GM12878 (cell line): ENCODE measurements around the gene CALD1.

ENCODE experiments used
- EP300 ChIP-seq, 2 experiments: fragments of 150-350 bp in 1 of 2; IDR thresholded peaks; 2 replicates each; pipeline ENCODE4 v1.6.1; 2011 to 2012; ENCODE audit warnings: low read depth in 2 of 2, low read length in 2 of 2, borderline replicate concordance in 1 of 2, improper control_type of control experiment in 1 of 2, inconsistent platforms in 1 of 2; ENCODE audit not compliant: control insufficient read depth in 1 of 2
- EZH2 ChIP-seq: IDR thresholded peaks from 2 replicates; pipeline ENCODE4 v1.6.1; 2012; ENCODE audit warnings: low read depth, mild to moderate bottlenecking, control low read depth, inconsistent platforms, low read length, borderline replicate concordance; ENCODE audit not compliant: control insufficient read depth
- KAT2A ChIP-seq: conservative IDR thresholded peaks from 2 replicates; pipeline ENCODE4 v1.6.1; 2011; ENCODE audit warnings: low read depth, low read length; ENCODE audit not compliant: control insufficient read depth
- POLR2A ChIP-seq: IDR thresholded peaks from 2 replicates; pipeline ENCODE4 v1.6.1; 2011; ENCODE audit warnings: low read depth, mild to moderate bottlenecking, low read length
- POLR2AphosphoS5 ChIP-seq: IDR thresholded peaks from 2 replicates; pipeline ENCODE4 v1.6.1; 2011; ENCODE audit warnings: mild to moderate bottlenecking, low read length, inconsistent platforms
- POU2F2 ChIP-seq: IDR thresholded peaks from 3 replicates; pipeline ENCODE4 v1.6.1; 2011; ENCODE audit warnings: low read depth, mild to moderate bottlenecking, low read length, borderline replicate concordance
- YY1 ChIP-seq: IDR thresholded peaks from 2 replicates; pipeline ENCODE4 v1.6.1; 2011; ENCODE audit warnings: low read depth, mild to moderate bottlenecking, low read length
- TF ChIP-seq, protein P1 (sequence below): IDR thresholded peaks from 2 replicates; pipeline ENCODE4 v1.6.1; 2012; ENCODE audit warnings: mild to moderate bottlenecking, low read depth, low read length
- TF ChIP-seq, protein P2 (sequence below), 3 experiments: IDR thresholded peaks in 2 of 3; conservative IDR thresholded peaks in 1 of 3; 2 replicates each; pipeline ENCODE4 v1.5.1; 2011; ENCODE audit warnings: low read depth in 3 of 3, low read length in 3 of 3, mild to moderate bottlenecking in 3 of 3, control low read depth in 2 of 3, moderate library complexity in 2 of 3, inconsistent platforms in 1 of 3, mixed read lengths in 1 of 3; ENCODE audit not compliant: control insufficient read depth in 2 of 3, insufficient read depth in 1 of 3; ENCODE audit errors: extremely low read depth in 1 of 3
- TF ChIP-seq, protein P3 (sequence below): fragments of 450-650 bp; IDR thresholded peaks from 2 replicates; pipeline ENCODE4 v1.6.1; 2017; ENCODE audit warnings: mild to moderate bottlenecking
- TF ChIP-seq, protein P4 (sequence below): IDR thresholded peaks from 2 replicates; pipeline ENCODE4 v1.6.1; 2011; ENCODE audit warnings: low read depth, low read length, improper control_type of control experiment, borderline replicate concordance
- TF ChIP-seq, protein P5 (sequence below): fragments of 450-650 bp; IDR thresholded peaks from 2 replicates; pipeline ENCODE4 v1.6.1; 2016; ENCODE audit warnings: mild to moderate bottlenecking

DNA sequence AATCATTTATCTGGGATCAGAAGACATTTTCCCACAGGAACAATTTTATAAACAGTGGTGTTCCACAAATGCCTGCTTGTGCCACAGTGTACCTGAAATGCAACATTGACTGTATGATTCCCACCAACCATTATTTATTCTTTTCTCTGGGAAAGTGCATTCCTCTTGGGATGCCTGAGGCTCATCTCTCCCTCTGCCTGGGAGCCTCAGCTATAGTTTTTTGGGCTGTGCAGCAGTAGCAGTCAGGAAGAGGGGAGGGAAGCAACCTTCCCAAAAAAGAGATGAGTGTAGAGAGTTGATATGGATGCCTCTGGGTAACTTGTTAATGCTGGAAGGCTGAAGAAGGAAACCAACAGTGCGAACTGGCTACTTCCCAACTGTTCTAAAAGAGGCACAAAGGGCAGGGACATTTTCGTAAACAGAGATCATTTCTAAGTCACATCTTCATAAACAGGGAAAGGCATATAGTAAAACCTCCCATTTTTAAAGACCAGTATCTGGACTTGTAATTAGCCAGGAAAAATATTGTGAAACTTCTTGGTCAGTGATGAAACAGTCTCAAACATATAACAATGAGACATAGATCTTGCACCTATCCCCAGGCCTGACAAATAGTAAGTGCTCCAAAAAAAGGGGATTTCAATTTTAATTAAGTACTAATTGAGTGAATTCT is 1.4 kb upstream of the CALD1 start:
- TF ChIP-seq, protein P1, sequence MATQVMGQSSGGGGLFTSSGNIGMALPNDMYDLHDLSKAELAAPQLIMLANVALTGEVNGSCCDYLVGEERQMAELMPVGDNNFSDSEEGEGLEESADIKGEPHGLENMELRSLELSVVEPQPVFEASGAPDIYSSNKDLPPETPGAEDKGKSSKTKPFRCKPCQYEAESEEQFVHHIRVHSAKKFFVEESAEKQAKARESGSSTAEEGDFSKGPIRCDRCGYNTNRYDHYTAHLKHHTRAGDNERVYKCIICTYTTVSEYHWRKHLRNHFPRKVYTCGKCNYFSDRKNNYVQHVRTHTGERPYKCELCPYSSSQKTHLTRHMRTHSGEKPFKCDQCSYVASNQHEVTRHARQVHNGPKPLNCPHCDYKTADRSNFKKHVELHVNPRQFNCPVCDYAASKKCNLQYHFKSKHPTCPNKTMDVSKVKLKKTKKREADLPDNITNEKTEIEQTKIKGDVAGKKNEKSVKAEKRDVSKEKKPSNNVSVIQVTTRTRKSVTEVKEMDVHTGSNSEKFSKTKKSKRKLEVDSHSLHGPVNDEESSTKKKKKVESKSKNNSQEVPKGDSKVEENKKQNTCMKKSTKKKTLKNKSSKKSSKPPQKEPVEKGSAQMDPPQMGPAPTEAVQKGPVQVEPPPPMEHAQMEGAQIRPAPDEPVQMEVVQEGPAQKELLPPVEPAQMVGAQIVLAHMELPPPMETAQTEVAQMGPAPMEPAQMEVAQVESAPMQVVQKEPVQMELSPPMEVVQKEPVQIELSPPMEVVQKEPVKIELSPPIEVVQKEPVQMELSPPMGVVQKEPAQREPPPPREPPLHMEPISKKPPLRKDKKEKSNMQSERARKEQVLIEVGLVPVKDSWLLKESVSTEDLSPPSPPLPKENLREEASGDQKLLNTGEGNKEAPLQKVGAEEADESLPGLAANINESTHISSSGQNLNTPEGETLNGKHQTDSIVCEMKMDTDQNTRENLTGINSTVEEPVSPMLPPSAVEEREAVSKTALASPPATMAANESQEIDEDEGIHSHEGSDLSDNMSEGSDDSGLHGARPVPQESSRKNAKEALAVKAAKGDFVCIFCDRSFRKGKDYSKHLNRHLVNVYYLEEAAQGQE, result no peak
- no peak for TF ChIP-seq EZH2
- TF ChIP-seq, protein P2, sequence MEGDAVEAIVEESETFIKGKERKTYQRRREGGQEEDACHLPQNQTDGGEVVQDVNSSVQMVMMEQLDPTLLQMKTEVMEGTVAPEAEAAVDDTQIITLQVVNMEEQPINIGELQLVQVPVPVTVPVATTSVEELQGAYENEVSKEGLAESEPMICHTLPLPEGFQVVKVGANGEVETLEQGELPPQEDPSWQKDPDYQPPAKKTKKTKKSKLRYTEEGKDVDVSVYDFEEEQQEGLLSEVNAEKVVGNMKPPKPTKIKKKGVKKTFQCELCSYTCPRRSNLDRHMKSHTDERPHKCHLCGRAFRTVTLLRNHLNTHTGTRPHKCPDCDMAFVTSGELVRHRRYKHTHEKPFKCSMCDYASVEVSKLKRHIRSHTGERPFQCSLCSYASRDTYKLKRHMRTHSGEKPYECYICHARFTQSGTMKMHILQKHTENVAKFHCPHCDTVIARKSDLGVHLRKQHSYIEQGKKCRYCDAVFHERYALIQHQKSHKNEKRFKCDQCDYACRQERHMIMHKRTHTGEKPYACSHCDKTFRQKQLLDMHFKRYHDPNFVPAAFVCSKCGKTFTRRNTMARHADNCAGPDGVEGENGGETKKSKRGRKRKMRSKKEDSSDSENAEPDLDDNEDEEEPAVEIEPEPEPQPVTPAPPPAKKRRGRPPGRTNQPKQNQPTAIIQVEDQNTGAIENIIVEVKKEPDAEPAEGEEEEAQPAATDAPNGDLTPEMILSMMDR (IDR thresholded peaks at IDR 0.05 in 2 of 3, conservative IDR thresholded peaks at IDR 0.05 in 1 of 3; ENCODE audit: control insufficient read depth in 2 of 3, extremely low read depth in 1 of 3, insufficient read depth in 1 of 3, low read depth in 3 of 3, low read length in 3 of 3), result no peak
- TF ChIP-seq POLR2A, result no peak
- TF ChIP-seq EP300 (IDR thresholded peaks at IDR 0.05; ENCODE audit: borderline replicate concordance in 1 of 2, control insufficient read depth in 1 of 2, low read depth in 2 of 2, low read length in 2 of 2), result no peak
- TF ChIP-seq, protein P3, sequence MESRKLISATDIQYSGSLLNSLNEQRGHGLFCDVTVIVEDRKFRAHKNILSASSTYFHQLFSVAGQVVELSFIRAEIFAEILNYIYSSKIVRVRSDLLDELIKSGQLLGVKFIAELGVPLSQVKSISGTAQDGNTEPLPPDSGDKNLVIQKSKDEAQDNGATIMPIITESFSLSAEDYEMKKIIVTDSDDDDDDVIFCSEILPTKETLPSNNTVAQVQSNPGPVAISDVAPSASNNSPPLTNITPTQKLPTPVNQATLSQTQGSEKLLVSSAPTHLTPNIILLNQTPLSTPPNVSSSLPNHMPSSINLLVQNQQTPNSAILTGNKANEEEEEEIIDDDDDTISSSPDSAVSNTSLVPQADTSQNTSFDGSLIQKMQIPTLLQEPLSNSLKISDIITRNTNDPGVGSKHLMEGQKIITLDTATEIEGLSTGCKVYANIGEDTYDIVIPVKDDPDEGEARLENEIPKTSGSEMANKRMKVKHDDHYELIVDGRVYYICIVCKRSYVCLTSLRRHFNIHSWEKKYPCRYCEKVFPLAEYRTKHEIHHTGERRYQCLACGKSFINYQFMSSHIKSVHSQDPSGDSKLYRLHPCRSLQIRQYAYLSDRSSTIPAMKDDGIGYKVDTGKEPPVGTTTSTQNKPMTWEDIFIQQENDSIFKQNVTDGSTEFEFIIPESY, result no peak
- TF ChIP-seq, protein P4, sequence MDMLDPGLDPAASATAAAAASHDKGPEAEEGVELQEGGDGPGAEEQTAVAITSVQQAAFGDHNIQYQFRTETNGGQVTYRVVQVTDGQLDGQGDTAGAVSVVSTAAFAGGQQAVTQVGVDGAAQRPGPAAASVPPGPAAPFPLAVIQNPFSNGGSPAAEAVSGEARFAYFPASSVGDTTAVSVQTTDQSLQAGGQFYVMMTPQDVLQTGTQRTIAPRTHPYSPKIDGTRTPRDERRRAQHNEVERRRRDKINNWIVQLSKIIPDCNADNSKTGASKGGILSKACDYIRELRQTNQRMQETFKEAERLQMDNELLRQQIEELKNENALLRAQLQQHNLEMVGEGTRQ, result no peak
- no peak for TF ChIP-seq YY1
- TF ChIP-seq, protein P5, sequence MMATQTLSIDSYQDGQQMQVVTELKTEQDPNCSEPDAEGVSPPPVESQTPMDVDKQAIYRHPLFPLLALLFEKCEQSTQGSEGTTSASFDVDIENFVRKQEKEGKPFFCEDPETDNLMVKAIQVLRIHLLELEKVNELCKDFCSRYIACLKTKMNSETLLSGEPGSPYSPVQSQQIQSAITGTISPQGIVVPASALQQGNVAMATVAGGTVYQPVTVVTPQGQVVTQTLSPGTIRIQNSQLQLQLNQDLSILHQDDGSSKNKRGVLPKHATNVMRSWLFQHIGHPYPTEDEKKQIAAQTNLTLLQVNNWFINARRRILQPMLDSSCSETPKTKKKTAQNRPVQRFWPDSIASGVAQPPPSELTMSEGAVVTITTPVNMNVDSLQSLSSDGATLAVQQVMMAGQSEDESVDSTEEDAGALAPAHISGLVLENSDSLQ, result no peak
- TF ChIP-seq POLR2AphosphoS5, result no peak
- TF ChIP-seq POU2F2, result no peak
- no peak for TF ChIP-seq KAT2A
